ENCODE results near the gene ZNF385B.

ZNF385B gene

DNA sequence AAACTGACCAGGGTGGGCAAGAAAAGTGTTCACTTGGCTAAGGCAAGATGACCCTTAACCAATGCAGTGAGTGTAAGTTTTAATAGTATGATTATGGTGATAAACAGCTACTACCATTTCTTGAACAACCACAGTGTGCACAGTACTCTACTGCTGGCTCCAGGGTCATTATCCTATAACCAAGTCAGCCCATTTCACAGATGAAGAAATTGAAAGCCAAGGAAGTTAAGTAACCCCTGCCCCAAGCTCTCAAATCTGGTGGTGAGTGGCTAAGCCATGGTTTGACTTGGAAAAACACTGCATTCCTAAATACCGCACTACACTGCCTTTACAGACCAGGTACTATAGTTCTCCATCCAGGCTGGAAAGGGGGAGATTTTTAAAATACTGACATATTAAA is 5.7 kb downstream of the ZNF385B start:
- DNase-seq: no peak

DNA sequence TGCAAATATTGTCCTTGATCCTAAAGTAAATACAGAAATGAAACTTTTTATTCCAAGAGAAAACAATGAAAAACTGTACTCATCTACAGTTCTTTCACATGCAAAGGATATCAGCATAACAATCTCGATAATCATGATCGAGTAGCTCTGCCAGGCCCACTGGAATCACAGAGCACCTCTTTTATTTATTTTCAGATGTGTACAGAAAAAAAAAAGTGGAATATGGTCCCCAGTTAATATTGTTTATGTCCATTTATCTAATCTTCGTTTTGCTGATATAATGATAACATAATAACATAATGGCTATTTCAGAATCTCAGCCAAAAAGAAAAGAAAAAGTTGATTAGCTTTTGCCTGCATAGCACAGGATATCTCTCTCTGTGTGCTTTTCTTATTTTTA is 6.5 kb downstream of the ZNF385B start:
- DNase-seq: no peak

- no peak for DNase-seq
Observed at GRCh38 chr2:179853108-179853507, 8.3 kb downstream of the ZNF385B start.

DNA sequence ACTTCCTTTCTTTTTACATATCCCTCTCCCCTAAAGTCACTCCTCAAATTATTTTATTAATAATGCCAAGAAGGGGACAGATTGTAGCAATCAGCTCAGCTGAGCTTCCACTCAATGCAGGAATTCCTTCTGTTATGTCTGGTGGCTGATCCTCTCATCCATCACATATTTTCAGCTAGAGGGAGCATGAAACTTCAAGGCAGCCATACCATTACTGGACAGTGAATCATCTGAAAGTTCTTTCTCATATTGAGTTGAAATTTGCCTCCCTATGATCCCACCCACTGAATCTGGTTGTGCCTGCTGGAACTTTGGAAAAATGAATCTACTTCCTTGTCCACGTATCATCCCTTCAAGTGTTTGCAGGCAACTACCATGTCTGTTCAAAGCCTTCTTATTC is 11.2 kb downstream of the ZNF385B start:
- DNase-seq: no peak

GRCh38 chr2:179849719-179850118 is 11.7 kb downstream of the ZNF385B start:
- no peak for DNase-seq

- no peak for DNase-seq
Observed at GRCh38 chr2:179843541-179843940, 17.9 kb downstream of the ZNF385B start.

DNA sequence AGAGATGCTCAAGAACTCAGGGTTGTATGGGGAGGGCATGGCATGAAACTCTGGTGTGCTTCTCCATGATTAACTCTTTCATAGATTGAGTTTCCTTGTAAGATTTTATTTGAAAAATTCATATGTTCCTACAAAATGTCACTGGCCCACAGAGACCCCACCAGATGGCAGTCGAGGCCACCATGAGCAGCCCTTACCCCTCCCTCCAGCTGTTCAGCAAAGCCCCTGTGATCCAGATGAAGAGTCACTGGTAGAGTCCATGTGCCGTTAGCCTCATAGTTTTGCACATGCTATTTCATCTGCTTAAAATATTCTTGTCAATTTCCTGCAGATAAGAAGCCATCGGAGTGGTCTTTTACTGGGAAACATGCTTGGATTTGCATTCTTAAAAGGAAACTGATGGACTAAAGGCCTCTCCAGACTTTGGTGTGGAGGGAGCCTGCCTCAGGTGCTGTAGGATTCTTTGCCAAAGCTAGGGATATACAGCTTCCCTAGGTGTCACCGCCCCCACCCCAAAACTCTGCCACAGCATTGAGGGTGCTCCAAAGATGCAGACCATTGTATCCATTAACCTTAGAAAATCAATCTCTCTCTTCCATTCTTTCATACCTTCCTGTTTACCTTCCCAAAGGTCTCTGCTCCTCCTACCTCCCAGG is 18.8 kb downstream of the ZNF385B start:
- no peak for DNase-seq

GRCh38 chr2:179840840-179841239 is 20.6 kb downstream of the ZNF385B start:
- no peak for DNase-seq

DNA sequence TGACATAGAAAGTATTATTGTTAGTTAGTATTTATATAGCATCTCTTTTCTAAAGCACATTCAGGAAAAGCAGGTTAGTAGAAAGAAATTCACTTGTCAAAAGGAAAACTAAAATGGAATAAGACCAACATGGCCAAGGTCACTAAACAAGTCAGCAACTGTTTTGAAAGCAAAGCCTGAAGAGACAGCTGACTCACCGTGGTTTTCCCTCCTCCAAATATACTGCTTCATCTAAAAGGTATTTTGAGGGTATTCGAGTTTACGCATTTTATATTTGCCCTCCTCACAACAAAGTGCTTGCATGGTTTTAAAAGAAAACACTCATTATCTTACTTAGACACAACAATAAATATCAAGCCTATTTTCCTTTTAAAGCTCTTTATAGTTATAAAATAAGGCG is 24.0 kb downstream of the ZNF385B start:
- no peak for DNase-seq

DNA sequence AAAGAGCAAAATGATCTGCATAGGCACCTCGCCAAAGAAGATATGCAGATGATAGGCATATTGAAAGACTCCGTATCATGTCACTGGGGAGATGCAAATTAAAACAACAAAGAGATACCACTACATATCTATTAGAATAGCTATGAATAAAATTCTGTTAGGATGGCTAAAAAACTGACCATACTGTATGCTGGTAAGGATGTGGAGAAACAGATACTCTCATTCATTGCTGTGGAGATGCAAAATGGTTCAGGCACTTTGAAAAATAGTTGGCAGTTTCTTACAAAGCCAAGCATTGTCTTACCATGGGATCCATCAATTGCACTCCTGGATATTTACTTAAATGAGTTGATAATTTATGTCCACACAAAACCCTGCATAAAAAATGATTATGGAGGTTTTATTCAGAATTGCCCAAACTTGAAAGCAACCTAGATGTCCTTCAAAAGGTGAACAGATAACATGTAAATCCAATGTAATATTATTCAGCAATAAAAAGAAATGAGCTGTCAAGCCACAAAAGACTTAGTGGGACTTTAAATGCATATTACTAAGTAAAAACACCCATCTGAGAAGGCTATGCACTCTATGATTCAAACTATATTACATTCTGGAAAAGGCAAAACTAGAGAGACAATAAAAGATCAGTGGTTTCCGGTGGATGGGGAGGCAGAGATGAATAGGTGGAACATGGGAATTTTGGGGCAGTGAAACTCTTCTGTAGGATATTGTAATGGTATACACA is 31.2 kb downstream of the ZNF385B start:
- no peak for DNase-seq

DNA sequence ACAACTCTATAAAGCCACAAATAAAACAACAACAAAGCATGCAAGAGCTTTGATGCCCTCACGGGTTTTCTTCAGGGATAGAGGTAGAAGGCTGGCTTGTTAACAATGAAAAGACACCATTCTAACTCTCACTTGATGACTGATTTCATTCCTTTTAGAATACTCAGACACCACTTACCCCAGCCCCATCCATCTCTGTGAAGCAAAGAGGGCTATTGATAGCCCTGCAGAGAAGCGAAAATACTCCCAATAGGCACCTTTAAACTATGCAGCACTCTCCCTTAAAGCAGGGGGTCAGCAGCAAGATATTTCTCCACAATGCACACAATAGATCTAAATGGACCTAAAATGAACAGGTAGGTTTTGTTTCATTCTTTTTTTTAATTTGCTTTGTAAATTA is 35.1 kb downstream of the ZNF385B start:
- no peak for DNase-seq

DNA sequence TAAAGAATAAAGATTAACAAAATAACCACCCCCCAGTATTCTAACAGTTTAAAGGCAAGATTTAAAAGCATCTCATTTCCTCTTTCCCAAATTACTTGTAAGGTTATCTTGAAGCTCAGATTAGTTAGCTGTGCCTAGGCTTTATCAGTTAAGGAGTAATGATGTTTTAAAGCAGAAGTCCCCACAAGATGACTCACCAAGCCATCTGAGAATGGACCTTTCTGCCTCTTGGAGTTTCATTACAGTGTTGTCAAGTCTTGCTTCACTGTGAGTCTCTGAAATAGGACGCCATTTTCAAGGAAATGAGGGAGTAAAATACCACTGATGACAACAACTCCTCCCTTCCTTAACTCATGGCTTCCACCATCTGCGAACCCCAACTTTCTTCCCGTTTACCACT is 35.9 kb downstream of the ZNF385B start:
- DNase-seq: no peak

DNA sequence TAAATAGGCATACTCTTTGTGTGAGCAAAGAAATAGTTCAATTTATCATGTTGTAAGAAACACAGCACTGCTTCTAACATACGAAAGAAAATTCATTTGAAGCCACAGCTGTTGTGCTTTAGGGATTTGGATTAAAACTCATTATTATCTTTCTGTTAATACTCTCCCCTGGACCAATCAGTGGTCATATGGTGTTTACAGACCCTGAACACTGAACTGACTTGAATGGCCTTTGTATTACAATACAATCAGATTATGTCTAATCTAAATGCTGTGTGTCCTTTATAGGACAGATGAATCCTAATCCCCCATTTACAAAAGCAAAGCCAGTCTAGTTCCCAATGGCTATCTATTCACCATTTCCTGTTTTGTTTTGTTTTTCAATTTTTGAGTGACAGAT is 36.5 kb downstream of the ZNF385B start:
- DNase-seq: no peak

- DNase-seq: no peak
Observed at GRCh38 chr2:179822540-179822939, 38.9 kb downstream of the ZNF385B start.

DNA sequence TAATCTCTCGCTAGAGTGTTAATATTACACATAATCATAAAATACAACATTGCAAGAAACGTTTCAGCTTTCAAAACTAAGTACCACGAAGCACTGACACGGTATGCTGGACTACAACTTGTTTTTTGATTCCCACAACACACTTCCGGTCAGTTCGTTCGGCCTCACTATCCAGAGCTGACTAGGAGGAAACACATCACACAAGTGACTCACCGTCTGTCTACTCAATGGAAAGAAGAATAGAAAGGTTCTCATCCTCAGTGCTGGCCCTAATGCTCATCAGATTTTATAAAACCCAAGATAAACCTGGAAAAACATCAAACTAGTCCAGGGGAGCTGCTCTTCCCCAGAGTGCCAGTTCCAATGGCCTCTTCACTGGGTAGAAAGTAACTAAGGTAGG is 42.9 kb downstream of the ZNF385B start:
- DNase-seq: no peak

DNA sequence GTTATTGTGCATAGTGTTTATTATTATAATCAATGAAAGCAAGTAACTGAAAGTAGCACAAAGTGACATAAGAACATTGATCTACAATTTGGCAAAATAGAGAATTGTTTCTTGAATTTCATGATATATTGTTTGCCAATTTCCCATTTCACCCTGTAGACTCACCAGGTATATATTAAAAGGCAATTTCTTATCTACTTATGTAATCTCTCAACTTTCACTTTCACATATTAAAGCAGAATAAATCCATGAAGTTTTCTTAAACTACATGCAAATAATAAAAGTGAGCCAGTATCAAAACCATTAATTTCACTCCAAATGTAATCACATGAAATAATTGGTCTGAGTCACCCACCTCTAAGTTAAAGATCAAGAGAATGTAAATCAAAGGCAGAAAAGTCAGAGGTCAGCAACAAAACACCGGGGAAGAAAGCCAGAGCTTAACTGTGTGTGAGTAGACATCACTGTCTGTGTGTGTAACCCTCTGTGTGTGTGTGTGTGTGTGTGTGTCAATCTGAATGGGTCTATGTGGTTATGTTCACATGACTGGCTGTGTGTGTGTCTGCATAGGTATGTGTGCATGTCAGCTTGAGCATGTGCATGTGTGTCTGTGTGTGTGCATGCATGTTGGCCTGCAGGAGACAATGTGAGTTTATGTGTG is 44.1 kb downstream of the ZNF385B start:
- DNase-seq: no peak

GRCh38 chr2:179814050-179814449 is 47.4 kb downstream of the ZNF385B start:
- DNase-seq: no peak

GRCh38 chr2:179812501-179812900 is 48.9 kb downstream of the ZNF385B start:
- DNase-seq: no peak

- DNase-seq: no peak
Observed at GRCh38 chr2:179811042-179811441, 50.4 kb downstream of the ZNF385B start.

GRCh38 chr2:179809606-179810005 is 51.8 kb downstream of the ZNF385B start:
- no peak for DNase-seq

DNA sequence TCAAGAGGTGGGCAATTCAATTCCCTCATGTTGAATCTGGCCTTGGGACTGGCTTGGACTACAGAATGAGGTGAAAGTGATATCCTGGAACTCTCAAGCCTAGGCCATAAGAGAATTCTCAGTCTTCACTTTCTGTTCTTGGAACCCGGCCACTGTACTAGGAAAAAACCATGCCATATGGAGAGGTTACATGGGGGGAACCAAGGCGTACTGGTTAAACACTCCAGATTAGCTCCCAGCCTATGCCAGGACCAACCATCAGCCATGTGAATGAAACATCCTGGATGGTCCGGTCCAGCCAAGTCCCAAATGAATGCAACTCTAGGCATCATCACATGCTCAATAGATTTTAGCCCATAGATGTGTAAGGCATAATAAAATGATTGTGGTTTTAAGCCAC is 56.4 kb downstream of the ZNF385B start:
- DNase-seq: no peak

DNA sequence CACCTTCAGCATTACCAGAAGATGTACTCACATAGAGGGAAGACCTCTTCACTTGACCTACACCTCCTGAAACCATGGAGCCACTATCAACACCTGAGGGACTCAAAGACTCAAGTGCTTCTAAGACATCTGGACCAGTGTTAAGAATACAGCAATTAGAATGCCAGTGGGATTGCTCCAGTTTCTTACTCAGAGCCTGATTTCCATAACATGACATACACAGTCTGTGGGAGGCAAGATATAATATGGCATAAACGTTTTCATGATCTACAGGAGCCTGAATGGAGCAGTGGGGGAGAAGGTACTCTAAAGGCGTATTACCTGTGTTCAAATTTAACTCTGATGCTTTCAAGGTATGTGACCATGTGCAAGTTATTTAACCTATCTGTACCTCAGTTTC is 57.2 kb downstream of the ZNF385B start:
- no peak for DNase-seq

- no peak for DNase-seq
Observed at GRCh38 chr2:179802051-179802882, 59.1 kb downstream of the ZNF385B start.
